UCSD-AML1 (cell line): Measurements from ENCODE around the gene MAP3K12.
A peak's percentile ranks its signal among the peaks of the same experiment; 100 is the strongest.

ENCODE experiments used
- DNase-seq: peaks from one replicate; lab custom pipeline; 2025; ENCODE audit not compliant: unreplicated experiment; lab: John Stamatoyannopoulos, UW

The MAP3K12 gene

DNA sequence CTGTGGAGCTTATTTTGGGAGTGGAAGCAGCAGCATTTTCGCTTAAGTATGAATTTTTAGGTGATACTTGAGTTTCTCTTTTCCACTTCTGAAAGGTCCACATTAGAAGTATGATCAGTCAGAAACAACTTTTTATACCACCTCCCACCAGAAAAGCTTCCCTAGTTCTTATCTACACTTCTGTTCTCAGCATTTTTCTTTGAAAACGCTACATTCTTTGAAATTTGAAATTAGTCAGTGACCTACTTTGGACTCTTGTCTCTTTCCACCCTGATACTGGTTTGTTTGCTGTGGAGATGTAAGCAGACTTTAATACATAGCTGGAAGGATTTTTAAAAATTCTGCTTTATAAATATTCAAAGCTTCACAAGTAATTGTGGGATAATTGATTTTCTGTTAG lies 25.2 kb downstream of the MAP3K12 start:
- DNase-seq, result no peak

DNA sequence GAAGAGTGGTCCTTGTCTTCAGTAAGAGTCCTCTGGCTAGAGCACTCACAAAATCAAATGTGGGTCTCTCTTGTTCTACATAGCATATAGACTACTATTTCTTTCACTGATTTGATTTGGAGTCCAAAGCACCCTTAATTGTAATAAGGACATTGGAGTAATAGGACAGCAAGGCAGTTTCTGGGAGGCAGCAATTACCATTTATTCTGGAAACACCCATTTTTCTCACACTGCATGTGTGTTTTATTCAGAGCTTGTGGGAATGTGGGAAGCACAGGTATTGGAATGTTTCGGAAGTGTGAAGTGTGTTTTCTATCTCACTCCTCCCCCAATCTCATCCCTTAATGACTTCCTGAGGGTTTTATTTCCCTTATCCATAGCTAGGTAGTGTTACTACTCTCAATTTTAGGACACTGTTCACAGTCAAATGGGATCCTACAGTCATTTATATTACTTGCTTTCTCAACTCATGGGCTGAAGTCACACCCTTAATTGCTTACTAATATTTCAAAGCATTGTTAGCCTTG lies 27.1 kb downstream of the MAP3K12 start:
- no peak for DNase-seq

DNA sequence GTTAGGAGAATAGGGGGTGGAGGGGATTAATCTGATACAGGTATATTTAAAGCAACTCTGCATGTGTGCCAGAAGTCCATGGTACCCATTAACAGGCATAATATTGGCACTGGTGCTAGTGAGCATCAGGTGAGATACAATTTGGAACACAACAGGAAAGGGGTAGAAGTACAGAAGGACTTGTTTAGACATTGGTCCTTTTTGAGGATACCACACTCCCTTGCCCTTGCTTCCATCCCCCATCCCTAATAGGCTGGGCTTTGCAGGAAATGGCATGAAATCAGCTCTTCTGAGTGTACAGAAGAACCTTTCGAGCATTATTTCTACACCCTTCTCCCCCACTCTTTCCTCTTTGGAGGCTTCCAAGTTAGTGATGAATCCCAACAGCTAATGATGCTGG lies 31.0 kb downstream of the MAP3K12 start:
- no peak for DNase-seq

DNA sequence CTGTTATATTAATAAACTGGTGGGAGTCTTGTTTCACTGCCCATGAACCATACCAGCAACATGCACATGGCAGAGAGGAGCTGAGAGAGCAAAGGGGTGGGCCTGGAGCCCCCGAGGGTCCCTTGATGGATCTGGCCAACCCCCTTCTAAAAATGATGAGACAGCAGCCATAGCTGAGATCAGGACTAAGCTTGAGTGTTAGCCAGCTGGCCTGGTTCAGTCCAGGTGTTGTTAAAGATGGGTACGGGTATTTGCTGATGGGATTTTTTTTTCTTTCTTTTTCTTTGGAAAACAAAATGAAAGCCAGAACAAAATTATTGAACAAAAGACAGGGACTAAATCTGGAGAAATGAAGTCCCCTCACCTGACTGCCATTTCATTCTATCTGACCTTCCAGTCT lies 31.4 kb downstream of the MAP3K12 start:
- no peak for DNase-seq

DNA sequence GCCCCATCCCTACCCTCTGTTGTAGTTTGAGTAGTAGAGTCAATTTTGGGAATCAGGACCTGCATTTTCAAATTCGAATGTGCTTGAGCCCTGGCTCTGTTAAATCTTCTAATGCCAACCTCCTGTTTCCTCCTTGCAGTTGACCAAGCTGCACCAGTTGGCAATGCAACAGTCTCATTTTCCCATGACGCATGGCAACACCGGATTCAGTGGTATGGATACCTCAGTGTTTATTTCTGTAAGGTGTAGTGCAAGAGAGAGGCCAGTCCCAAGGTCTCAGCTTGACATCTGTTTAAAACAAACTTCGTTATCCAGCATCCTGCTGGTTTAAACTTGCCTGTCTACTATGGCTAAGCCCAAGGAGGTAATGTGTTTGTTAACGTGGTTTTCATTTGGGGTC lies 32.2 kb downstream of the MAP3K12 start:
- no peak for DNase-seq

DNA sequence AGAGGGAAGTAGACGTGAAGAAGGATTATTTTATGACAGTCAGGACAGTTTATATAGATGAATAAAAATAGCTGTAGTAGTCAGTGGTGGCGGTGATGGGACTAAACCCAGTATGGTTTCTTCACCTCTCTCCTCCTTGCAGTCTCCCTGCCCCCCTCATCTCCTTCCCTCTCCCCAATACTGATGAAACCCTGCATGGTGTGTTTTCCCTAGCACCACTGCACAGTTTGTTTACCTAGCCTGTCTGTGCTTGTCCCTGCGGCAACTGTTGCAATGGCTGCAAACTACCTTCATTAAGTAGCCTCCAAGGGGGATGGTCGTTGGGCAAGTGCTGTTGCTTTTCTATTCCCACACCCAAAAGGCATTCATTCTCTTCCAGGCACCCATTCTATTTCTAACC lies 32.6 kb downstream of the MAP3K12 start:
- no peak for DNase-seq

DNA sequence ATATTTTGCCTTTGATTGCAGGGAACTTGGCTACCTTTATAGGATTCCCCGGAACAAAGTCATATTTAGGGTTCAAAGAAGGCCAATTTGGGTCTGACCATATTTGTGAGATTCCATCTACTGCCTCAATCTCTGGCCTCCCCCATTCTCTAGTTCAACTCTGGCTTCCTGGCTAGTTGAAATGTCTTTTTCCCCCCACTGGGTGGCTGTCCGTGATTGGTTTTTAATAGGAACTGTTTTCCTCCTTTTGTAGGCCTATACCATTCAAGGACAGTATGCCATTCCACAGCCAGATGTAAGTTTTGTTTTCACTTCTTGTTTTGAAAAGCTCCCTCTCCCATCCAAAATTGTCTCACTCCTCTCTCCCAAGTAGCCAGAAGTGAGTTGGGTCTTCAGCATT lies 33.6 kb downstream of the MAP3K12 start:
- no peak for DNase-seq

DNA sequence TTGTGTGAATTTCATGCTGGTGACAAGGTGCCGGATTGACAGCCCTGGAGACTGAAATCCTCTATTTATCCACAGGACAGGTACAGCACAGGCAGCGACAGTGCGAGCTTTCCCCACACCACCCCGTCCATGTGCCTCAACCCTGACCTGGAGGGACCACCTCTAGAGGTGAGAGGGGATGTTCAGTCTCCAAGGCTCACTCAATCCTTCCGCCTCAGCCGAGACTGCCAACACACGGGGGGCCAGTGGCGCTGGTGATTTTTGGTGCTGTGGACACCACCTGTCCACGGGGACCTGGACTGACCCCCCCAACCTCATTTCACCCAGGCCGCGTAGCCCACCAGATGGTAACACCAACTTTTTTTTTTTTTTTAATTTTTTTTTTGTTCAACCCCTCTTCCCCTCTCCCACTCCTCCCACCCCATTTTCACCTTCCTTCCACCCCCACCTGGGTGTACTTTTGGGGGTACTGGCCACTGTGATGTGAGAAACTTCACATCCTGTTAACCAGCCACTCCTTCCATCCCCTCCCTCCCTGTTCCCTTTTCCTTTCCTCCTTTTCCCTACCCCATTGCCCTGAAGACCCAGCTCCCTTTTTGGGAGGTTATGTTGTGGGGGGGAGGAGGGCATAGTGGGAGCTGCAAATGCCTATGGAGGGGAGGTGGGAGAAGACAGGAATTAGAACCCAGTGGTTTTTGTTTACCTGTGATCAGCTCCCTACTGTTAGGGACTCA lies 34.4 kb downstream of the MAP3K12 start:
- DNase-seq, result no peak

DNA sequence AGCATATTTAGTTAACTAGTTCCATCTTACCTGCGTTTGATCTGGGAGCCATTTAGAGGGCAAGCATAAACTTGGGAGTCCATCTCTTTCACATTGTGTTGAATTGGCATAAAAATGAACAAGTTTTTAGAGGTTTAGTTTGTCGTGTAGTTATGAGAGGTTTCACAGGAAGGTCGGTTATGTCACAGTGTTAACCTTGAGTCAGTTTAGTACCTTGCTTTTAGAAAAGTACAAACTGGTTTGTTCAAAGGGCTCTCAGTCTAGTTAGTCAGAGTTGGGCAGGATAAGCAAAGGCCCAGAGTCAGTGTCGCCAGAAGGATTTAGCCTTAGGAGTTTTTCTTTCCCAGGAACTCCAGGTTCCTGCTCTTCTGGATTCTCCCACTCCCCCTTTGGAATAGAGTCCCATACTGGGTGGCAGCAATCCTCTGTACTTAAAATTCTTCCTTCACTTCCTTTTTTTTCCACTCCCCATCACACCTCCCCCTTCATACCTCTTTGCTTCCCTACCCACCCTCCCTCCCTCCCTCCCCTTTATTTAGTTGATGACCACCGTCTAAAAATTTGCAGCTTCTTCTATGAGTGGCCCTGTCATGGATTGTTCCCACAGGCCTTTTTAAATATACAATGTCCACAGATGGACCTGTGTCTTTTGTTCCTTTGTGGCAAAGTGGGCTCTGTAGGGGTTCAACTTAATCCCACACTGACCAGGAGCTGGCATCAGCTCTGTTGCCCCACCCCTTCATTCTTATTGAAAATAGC lies 35.3 kb downstream of the MAP3K12 start:
- DNase-seq, result no peak

DNA sequence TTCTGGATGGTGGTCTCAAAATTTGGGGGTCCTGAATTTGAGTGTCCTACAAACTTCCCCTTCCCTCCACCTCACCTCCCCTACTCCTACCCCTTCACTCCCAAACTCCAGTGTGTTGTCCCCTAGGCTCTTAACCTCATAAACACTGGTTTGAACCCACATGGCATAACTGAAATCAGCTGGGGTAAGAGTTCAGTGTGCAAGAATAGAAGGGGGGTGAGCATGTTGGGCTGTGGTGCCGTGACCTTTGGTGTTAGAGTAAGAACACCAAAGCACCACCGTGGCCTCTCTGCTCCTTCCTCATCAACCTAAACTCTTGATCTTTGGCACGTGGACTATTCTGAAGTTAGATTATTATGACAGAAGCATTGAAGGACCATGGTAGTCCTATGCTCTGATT lies 36.3 kb downstream of the MAP3K12 start:
- no peak for DNase-seq

DNA sequence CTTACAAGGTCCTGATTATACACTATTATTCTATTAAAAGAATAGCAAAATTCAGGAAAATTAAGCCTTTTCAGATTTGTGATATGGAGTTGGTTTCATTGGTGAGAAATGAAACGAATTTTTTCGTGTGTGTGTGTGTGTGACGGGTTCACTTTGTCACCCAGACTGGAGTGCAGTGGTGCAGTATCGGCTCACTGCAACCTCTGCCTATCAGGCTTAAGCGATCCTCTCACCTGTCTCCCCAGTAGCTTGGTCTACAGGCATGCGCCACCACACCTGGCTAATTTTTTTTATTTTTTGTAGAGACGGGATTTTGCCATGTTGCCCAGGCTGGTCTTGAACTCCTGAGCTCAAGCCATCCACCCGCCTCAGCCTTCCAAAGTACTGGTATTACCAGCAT lies 37.7 kb downstream of the MAP3K12 start:
- no peak for DNase-seq

DNA sequence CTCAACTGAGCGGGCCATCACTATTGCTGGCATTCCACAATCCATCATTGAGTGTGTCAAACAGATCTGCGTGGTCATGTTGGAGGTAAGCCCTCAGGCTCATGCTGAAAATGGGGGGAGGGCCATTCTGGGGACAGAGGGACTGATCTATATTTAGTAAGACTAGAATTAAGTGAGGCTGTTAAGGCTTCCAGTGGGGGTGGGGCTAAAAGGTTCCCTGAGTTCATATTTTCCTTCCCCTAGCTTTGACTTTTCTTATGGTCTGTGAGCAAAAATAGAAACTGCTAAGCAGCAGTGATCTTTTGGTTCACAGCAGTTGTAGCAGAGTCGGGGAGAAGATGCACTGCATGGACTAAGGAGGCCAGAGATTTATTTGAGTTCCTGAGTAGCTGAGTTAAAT lies 38.2 kb downstream of the MAP3K12 start:
- no peak for DNase-seq

DNA sequence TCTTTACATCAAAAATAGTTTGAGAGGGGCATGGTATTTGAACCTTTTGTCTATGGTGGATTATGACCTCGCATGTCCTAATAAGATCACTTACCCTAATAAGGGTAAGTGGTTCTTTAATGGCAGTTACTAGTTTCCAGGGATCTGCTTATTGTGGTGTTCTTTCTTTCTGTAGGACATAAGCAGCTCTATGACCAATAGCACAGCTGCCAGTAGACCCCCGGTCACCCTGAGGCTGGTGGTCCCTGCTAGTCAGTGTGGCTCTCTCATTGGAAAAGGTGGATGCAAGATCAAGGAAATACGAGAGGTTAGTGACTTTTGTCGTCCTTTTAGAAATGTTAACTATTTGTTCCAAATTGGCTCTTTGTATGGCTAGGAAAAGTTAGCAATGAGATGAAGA lies 40.2 kb downstream of the MAP3K12 start:
- DNase-seq, result no peak

DNA sequence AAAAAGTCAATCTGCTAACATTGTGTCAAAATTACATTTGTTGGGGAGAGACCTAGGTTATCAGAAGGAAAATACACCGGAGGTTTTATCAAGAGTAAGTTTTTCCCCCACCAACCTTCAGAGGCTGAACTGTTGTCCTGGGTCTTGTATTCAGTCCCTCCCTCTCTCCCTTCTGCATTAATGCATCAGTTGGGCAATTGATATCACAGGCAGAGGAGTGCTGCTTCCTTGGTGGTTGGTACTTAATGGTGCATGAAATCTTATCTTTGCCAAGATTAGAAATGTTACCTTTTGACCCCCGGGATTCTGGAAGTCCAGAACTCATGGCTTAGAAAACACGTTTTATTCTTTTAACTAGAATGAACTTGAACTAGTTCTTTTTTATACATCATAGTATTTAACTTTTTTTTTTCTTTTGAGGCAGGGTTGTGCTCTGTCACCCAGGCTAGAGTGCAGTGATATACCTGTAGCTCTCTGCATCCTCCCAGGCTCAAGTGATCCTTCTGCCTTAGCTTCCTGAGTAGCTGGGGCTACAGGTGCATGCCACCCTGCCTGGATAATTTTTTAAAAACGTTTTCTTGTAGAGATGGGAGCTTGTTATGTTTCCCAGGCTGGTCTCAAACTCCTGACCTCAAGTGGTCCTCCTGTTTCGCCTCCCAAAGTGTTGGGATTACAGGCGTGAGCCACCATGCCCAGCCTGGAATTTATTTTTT lies 42.4 kb downstream of the MAP3K12 start:
- no peak for DNase-seq

DNA sequence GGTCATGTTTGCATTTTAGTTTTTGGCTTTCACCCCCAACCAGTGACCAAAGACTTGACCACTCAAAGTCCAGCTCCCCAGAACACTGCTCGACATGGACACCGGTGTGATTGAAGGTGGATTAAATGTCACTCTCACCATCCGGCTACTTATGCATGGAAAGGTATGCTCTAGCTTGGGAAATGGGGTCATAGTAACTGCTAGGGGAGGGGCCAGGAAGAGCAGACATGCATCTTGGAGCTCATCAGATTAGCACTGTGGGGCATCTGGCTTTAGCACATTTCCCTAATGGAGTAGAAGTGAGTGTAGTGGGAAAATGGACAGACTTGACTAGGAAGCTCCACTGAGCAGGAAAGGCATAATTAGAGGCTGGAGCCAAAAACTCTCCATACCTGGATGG lies 44.6 kb downstream of the MAP3K12 start:
- no peak for DNase-seq

DNA sequence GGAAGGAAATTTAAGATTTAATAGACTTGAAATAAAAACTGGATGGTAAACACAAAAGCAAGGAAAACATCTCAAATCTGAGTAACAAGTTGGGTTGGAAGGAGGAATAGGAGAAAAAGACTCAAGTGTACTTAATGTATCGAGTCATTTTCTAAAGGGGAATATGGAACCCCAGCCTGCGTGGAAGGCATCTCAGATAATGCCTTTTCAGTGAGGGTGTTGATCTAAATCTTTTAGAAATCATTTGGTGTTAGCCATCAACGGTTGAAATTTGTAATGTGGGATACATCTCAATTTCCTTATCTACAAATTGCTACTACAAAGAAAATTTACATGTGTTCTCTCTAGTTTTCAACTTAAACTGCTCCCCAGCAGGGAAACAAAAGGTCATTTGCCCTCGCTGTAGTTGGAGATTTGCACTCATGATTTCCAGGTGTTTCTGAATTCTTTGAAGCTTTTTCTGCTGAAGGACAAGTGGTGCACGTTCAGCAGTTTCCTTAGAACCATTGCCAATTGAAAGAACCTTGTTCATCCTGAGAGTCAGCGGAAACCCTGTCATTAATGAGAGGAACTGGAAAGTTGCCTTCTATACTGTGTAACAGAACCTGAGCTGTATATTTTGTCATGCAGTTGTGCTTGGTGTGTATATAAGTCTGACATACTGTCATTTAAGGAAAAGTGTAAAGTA lies 45.2 kb downstream of the MAP3K12 start:
- no peak for DNase-seq

DNA sequence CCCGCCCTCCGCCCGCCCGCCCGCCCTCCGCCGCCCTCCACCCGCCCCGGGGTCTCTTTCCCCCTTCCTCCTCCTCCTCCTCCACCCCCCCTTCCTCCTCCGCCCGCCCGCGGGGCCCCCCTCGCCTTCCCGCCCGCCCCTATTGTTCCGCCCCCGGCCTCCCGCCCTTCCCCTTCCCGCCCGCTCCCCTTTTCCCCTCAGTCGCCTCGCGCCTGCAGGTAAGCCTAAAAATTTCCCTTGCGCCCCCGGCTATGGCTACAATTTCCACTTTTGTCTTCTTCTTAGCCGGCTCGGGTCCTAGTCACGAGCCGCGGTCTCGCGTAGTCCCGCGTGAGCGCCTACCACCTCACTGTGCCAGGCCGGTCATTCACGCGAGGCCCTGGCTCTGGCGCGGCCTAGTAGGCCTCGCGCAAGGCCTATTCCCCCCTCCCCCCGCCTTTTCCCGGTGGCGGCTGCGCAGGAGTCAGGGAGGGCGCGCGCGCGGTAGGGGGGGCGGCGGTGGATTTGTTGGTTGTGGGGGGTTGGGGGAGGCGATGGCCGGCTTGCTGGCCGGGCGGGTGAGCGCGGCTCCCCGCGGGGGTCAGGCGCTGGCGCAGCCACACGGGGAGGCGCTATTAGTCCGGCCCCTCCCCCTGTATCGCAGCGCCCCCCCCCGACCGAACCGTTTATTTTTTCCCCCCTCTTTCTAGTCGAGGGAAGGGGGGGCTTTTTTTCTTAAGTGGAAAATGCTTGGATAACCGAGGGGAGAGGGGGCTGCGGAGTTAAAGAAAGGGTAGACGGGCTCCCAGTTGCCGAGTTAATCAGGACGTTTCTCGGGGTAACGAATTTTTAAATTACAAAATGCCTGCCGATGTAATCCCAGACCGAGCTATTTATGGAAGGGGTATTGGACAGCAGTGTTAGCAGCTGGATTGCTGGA lies 46.8 kb downstream of the MAP3K12 start:
- DNase-seq, result peak; percentile 81

DNA sequence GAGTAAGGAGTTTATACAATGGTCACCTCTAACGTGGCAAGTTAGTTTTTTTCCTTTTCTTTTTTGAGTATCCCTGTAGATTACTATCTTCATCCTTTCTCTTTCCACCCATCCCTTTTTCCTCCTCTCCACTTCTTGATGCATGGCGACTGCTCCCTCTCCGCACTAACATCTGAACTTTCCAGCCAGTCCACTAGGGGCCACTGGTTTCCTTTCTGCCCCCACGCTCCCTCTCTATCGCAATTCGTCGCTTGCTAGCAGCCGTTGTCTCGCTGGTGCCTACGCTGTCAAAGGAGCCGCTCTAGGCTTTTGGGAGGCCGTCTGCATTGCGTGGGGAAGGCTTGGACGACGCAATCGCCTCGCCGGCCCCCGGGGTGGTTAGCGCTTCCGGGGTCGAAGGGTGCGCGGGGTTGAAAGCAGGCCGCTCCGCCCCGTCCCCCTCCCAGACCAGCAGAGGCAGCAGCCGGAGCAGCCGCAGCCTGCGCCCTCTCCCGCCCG lies 47.5 kb downstream of the MAP3K12 start, which contains the start of gene PCBP2:
Gene PCBP2 (plus strand): TSS at position 442 of the 498 bp plus-strand sequence. CDS start 2,699 bp downstream, outside the sequence.
- DNase-seq, result peak; percentile 98

DNA sequence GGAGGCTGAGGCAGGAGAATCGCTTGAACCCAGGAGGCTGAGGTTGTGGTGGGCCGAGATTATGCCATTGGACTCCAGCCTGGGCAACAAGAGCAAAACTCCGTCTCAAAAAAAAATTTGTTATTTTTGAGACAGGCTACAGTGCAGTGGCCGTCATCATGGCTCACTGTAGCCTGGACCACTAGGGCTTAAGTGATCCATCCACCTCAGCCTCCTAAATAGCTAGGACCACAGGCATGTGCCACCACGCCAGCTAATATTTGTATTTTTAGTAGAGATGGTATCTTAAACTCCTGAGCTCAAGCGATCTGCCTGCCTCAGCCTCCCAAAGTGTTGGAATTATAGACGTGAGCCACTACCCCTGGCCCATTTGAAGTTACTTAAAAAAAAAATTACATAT lies 48.3 kb downstream of the MAP3K12 start:
- DNase-seq, result no peak
